Activated CD8-positive, alpha-beta T cell treated with anti-CD3 and anti-CD28 coated beads for 36 hours (primary cell): ENCODE measurements around the gene RFESD. TPM values are rescaled to one million over a fixed set of nuclear protein-coding genes. Genes with fewer than 3 reads are reported as not detected.

Experiments used
- ATAC-seq: fragments of 200-7000 bp; cut with Tn5 transposase; one replicate; pipeline ENCODE4 v1.10.0; 2021; ENCODE audit warnings: mild to moderate bottlenecking, moderate library complexity
- CTCF ChIA-PET: fragments of 350-600 bp; sonication (Branson Sonifier 250); formaldehyde crosslinking; loops from one replicate; lab custom pipeline; 2021; ENCODE audit warnings: antibody characterized with exemption; lab: Charles Lee
- POLR2A ChIA-PET: fragments of 350-600 bp; sonication (Branson Sonifier 250); formaldehyde crosslinking; loops from one replicate; lab custom pipeline; 2021; ENCODE audit warnings: antibody characterized with exemption; lab: Charles Lee
- DNase-seq: peaks from one replicate; pipeline ENCODE4 v3.0.0-alpha.2; 2020
- H3K27ac Mint-ChIP-seq: one replicate; pipeline ENCODE4 v1.8.0; 2021; ENCODE audit warnings: mild to moderate bottlenecking, mixed read lengths
- H3K27me3 Mint-ChIP-seq: one replicate; pipeline ENCODE4 v1.8.0; 2021; ENCODE audit warnings: mixed read lengths
- H3K36me3 Mint-ChIP-seq: one replicate; pipeline ENCODE4 v1.8.0; 2021; ENCODE audit warnings: low read depth, mixed read lengths
- H3K4me1 Mint-ChIP-seq: one replicate; pipeline ENCODE4 v1.8.0; 2021; ENCODE audit warnings: low read depth, mixed read lengths
- H3K4me3 Mint-ChIP-seq: one replicate; pipeline ENCODE4 v1.8.0; 2021; ENCODE audit warnings: mild to moderate bottlenecking, moderate library complexity, mixed read lengths
- H3K9me3 Mint-ChIP-seq: one replicate; pipeline ENCODE4 v1.8.0; 2021; ENCODE audit warnings: mixed read lengths
- intact Hi-C: fragments of 100-400 bp; cut with micrococcal nuclease; formaldehyde crosslinking; loops from one replicate; pipeline ENCODE4 v1.10.0; 2022
- total RNA-seq, 2 experiments: library from RNA; stranded (reverse); gene quantifications; one replicate each; pipeline ENCODE4 v1.2.3, GENCODE V29; 2021
- TF ChIP-seq, protein P1 (sequence below): fragments of 200-600 bp; IDR thresholded peaks from one replicate; pipeline ENCODE4 v1.8.0; 2022; ENCODE audit warnings: antibody characterized with exemption, mild to moderate bottlenecking

Gene RFESD
- total RNA-seq, 2 experiments from 2014 or later: 9.2 to 9.8 TPM

DNA sequence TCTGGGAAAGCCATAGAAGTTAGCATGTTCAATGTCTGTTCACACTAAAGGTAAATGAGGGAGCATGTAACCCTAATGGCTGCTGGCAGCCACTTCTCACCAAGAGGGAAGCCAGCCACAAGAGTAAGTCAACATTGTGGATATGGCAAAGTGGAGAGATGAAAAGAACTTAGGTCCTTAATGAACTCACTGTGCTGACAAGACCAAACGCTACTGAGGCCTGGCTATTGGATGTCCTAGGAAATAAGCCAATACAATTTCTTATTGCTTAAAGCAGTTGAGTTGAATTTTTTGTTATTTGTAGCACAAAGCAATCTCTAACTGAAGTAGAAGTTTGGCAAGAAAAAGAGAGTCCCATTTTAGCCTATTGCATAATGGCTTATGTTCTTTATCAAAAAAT is 19.9 kb upstream of the RFESD start:
- TF ChIP-seq, protein P1, sequence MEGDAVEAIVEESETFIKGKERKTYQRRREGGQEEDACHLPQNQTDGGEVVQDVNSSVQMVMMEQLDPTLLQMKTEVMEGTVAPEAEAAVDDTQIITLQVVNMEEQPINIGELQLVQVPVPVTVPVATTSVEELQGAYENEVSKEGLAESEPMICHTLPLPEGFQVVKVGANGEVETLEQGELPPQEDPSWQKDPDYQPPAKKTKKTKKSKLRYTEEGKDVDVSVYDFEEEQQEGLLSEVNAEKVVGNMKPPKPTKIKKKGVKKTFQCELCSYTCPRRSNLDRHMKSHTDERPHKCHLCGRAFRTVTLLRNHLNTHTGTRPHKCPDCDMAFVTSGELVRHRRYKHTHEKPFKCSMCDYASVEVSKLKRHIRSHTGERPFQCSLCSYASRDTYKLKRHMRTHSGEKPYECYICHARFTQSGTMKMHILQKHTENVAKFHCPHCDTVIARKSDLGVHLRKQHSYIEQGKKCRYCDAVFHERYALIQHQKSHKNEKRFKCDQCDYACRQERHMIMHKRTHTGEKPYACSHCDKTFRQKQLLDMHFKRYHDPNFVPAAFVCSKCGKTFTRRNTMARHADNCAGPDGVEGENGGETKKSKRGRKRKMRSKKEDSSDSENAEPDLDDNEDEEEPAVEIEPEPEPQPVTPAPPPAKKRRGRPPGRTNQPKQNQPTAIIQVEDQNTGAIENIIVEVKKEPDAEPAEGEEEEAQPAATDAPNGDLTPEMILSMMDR: no peak
- H3K4me3 Mint-ChIP-seq: no peak overlapping the region
- no peak overlapping the region for H3K27ac Mint-ChIP-seq
- peaks cover 1% of the 10 kb centered on the region for H3K27me3 Mint-ChIP-seq
- H3K4me1 Mint-ChIP-seq: peaks cover 20% of the 10 kb centered on the region
- no peak for DNase-seq
- ChIA-PET POLR2A (no interaction called here), CTCF (no interaction called here)
- H3K36me3 Mint-ChIP-seq: no peaks in the 10 kb centered on the region
- H3K9me3 Mint-ChIP-seq: no peaks in the 10 kb centered on the region
- intact Hi-C loops: no loop called here
- ATAC-seq: no peak

DNA sequence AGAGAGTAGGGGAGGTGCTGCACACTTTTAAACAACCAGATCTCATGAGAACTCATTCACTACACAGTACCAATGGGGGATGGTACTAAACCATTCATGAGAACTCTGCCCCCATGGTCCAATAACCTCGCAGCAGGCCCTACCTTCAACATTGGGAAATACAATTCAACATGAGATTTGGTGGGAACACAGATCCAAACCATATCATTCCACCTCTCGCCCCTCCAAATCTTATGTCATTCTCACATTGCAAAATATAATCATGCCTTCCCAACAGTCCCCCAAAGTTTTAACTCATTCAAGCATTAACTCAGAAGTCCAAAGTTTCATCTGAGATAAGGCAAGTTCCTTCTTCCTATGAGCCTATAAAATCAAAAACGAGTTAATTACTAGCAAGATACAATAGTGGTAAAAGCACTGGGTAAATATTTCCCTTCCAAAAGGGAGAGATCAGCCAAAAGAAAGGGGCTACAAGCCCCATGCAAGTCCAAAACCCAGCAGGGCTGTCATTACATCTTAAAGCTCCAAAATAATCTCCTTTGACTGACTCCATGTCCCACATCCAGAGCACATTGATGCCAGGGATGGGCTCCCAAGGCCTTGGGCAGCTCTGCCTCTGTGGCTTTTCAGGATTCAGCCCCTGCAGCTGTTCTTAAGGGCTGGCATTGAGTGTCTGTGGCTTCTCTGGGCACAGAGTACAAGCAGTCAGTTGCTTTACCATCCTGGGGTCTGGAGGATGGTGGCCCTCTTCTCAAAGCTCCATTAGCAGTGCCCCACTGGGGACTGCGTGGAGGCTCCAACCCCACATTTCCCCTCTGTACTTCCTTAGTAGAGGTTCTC is 18.4 kb upstream of the RFESD start:
- ATAC-seq (no peak), DNase-seq (no peak)
- CTCF ChIA-PET: no interaction called here
- TF ChIP-seq, protein P1: no peak
- POLR2A ChIA-PET: no interaction called here
- H3K27ac Mint-ChIP-seq: no peak overlapping the region
- peaks cover under 1% of the 10 kb centered on the region for H3K27me3 Mint-ChIP-seq
- intact Hi-C loops: no loop called here
- peaks cover 19% of the 10 kb centered on the region for H3K4me1 Mint-ChIP-seq
- peaks cover 5% of the 10 kb centered on the region for H3K36me3 Mint-ChIP-seq
- no peak overlapping the region for H3K4me3 Mint-ChIP-seq
- peaks cover 5% of the 10 kb centered on the region for H3K9me3 Mint-ChIP-seq

DNA sequence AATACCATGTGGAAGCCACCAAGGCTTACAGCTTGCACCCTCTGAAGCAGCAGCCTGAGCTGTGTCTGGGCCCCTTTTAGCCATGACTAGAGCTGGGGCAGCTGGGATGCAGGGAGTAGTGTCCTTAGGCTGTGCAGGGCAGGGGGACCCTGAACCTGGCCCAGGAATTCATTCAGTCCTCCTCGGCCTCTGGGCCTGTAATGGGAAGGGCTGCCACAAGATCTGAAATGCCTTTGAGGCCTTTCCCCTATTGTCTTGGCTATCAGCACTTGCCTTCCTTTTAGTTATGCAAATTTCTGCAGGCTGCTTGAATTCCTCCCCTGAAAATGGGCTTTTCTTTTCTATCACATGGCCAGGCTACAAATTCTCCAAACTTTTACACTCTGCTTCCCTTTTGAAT is 17.6 kb upstream of the RFESD start:
- TF ChIP-seq, protein P1: no peak
- Mint-ChIP-seq H3K4me3 (no peak overlapping the region), H3K27me3 (no peaks in the 10 kb centered on the region), H3K9me3 (peaks cover 5% of the 10 kb centered on the region), H3K27ac (no peak overlapping the region), H3K36me3 (peaks cover 5% of the 10 kb centered on the region), H3K4me1 (peaks cover 18% of the 10 kb centered on the region)
- no peak for ATAC-seq
- intact Hi-C loops: no loop called here
- DNase-seq: no peak
- CTCF ChIA-PET: no interaction called here
- POLR2A ChIA-PET: no interaction called here

DNA sequence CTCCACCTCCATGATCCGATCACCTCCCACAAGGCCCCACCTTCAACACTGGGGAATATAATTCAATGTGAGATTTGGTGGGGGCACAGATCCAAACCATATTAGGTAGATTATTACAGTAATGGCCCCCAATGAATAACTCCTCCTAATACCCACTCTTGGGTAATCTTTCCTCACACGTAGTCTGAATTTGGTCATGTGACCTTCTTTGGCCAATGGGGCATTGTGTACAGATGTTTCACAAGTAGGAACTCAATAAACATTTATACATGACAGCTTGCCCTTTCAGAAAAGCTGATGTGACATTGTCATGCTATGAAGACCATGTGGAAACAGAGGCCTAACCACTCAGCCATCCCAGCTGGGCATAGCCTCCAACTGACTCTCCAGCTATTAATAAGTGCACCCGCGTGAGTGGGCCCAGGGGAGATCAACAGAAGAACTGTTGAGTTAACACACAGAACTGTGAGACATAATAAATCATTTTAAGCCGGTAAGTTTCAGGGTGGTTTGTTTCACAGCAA is 16.1 kb upstream of the RFESD start:
- intact Hi-C loops: no loop called here
- peaks cover 5% of the 10 kb centered on the region for H3K9me3 Mint-ChIP-seq
- H3K36me3 Mint-ChIP-seq: peaks cover 5% of the 10 kb centered on the region
- no peak overlapping the region for H3K4me3 Mint-ChIP-seq
- POLR2A ChIA-PET: interaction anchor here (1.2 to 2.7 kb wide), 3 partner anchors 8 to 14 kb away, joined by 3 to 23 read pairs (median 5); no protein-coding TSS in a partner anchor
- TF ChIP-seq, protein P1: no peak
- DNase-seq (no peak), ATAC-seq (no peak)
- no peaks in the 10 kb centered on the region for H3K27me3 Mint-ChIP-seq
- peaks cover 18% of the 10 kb centered on the region for H3K4me1 Mint-ChIP-seq
- CTCF ChIA-PET: interaction anchor here (1.1 to 2.7 kb wide), 3 partner anchors 8 to 14 kb away, joined by 4 to 14 read pairs (median 8); no protein-coding TSS in a partner anchor
- no peak overlapping the region for H3K27ac Mint-ChIP-seq
